Activated T-cell treated with anti-CD3 and anti-CD28 coated beads for 48 hours (primary cell): ENCODE data around the gene CES1.
"Not testable (repeated sequence)": the region's sequence is repeated elsewhere in the genome, so short reads cannot be mapped to it uniquely, and the experiment has no call there.

Experiments
- DNase-seq: peaks from one replicate; pipeline ENCODE4 v3.0.0-alpha.2; 2020; ENCODE audit warnings: low read depth

Gene CES1

GRCh38 chr16:55832773-55833691, at the start of gene CES1:
Gene CES1, minus strand, starts transcription at chr16:55833096. Its CDS starts 41 bp downstream, at chr16:55833055.
- DNase-seq, result no peak

GRCh38 chr16:55876854-55877253, 44.0 kb upstream of the CES1 start:
- no peak for DNase-seq

- no peak for DNase-seq
Measured at GRCh38 chr16:55875273-55875672, 42.4 kb upstream of the CES1 start, which contains the start of gene CES5A. Gene CES5A, minus strand, starts transcription at chr16:55875373. Its CDS starts 152 bp downstream, at chr16:55875221.

GRCh38 chr16:55873122-55873521, 40.2 kb upstream of the CES1 start:
- DNase-seq, result no peak

- DNase-seq, result no peak
Measured at GRCh38 chr16:55872130-55872529, 39.2 kb upstream of the CES1 start.

DNA sequence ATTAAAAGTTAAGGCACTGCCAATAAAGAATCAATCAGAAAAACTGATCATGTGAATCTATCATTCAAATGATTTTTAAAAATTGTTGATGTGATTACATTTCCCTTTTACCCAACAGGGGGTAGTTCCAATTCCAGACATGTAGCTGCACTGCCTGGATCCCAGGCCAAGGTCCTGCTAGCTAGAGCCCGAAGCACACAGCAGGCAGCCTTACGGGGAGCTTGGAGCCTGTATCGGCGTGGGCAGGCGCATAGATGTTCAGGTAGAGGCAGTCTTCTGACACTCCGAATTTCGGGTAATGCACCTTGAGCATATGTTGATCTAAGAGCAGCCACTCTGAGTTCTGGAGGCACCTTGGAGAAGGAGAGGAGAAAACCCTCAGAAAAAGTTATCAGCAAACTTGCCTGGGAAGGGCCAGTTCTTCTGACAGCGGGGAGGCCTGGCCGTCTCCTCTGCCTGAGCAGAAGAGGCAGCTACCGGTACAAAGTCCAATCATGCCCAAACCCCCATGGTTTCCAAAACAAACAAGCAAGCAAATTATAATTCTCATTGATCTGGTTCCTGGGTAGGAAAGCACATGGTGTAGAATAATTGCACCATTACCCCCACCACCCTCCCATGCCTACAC, 38.6 kb upstream of the CES1 start:
- no peak for DNase-seq

GRCh38 chr16:55868980-55869379, 36.1 kb upstream of the CES1 start:
- DNase-seq, result no peak

GRCh38 chr16:55868137-55868536, 35.2 kb upstream of the CES1 start:
- DNase-seq, result no peak

DNA sequence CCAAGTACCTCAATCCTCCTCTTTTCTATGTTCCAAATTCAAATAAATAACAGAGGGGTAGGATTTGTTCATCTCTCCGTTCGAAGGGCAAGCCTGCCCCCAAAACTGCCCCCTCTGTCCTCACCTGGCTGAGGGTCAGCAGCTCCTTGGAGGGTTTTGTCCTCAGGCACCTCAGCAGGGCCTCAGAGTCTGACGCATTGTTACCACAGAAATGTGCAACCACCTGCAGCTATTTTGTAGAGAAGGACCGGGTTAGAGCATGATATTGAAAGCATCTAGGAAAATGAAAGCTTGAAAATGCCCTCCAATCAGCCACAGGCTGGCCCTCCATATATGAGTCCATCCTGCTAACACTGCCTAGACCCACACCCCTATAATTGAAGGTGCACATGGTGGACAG, 28.4 kb upstream of the CES1 start:
- DNase-seq, result no peak

DNA sequence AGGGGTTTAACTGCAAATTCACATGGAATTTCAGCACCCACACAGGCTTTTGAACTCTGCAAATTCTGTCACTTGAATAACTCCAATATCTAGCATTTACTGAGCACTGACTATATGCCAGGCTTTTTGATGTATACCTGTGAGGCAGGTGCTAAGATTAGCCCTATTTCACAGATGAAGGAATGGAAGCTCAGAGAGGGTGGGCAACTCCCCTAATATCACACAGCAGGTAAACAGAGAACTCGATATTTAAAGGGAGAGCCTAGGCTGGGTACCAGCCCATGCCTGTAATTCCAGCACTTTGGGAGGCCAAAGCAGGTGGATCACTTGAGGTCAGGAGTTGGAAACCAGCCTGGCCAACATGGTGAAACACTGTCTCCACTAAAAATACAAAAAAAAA, 24.8 kb upstream of the CES1 start:
- DNase-seq, result not testable (repeated sequence)

- DNase-seq, result no peak
Measured at GRCh38 chr16:55856950-55857349, 24.1 kb upstream of the CES1 start.

- no peak for DNase-seq
Measured at GRCh38 chr16:55853114-55853513, 20.2 kb upstream of the CES1 start.

- no peak for DNase-seq
Measured at GRCh38 chr16:55849536-55849935, 16.6 kb upstream of the CES1 start.

- no peak for DNase-seq
Measured at GRCh38 chr16:55846598-55847346, 13.9 kb upstream of the CES1 start.

GRCh38 chr16:55843105-55843395, 10.2 kb upstream of the CES1 start:
- no peak for DNase-seq

DNA sequence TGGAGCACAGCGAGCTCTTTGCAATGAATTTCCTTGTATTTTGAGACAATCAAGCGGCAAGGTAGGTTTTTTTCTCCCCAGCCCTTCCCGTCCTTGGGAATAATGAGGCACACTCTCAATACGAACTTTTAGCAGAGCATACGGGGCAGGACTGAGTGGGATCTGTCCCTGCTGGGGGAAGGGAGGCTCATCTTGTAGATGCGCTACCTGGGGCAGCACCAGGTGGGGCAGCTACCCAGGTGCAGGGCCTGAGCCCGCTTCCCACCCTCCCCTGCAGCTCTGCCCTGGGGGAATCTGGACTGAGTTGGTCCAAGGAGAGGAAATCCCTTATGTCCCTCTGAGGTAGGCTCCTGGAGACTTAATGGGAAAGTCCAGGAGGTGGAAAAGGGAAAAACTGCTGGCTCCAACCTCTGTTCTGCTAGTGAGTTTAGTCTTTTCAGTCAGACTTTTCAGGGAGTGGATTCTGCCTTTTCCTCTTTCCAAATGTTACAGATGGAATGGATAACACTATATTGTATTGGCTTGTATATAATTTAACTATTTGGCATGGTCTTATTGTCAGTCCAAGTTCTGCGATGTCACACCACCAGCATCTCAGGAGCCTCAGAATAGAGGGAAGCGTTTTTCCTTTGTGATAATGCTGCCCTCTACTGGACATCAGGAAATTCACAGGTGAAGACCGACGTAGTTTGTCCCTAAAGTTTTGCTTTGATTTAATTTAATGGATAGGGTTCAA, 9.6 kb upstream of the CES1 start:
- no peak for DNase-seq

DNA sequence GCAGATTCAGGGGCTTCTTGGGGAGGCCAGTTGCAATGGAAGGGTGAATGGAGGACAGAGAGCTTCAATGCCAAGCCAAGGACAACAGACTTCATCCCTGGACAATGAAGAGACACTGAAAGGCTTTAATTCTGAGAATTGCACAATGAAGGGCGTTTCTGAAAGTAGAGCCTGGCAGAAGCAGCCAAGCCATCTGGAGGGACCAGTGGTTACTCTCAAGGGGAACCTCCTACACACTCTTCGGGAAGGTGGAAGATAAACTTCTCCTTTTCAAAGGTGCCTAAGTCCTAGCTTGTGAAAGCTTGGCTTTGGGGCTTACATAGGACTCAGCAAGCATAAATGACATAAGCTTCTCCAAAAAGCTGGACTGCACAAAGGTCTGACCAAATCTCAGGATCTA, 6.2 kb upstream of the CES1 start:
- DNase-seq, result no peak

DNA sequence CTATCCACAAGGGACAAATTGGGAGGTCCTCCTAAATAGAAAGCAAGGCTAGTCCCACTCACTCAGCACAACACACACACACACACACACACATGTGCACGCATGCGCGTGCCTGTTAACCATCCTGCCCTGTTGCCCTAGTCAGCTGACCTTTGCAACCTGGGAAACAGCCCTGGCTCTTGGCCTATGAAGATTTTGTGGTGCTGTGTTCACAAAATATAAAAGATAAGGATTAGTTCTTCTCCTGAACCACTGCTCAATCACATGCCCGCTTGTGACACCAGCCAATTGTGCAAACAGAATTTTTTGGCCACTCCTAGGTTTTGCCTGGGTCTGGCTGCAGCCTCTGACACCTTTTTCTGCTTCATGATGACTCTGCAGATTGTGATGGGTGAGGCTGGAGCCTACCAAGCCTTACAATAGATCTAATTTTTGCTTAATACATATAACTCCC, 3.3 kb upstream of the CES1 start:
- DNase-seq, result no peak

GRCh38 chr16:55835581-55835980, 2.7 kb upstream of the CES1 start:
- no peak for DNase-seq

DNA sequence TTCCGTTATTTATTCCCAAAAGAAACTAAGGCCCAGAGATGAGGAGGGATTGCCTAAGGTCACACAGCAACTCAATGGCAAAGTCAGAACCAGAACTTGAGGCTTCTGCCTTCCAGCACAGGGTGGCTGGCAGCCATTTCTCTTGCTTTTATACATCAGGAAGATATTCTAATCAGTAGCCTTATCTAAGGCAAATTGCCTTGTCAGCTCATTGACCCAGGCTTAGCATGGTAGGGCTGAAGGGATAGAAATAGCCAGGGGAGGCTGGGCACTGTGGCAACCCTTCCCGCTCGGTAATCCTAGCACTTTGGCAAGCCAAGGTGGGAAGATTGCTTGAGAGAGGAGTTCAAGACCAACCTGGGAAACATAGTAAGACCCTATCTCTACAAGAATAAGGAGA, 2.3 kb upstream of the CES1 start:
- not testable (repeated sequence) for DNase-seq

- no peak for DNase-seq
Measured at GRCh38 chr16:55834049-55834448, 1.2 kb upstream of the CES1 start.

GRCh38 chr16:55832425-55832772, 497 bp downstream of the CES1 start:
- DNase-seq, result no peak
